ENCODE measurements around the gene RBBP6. TPM values are rescaled to one million over a fixed set of nuclear protein-coding genes. Genes with fewer than 3 reads are reported as not detected.
A peak's percentile ranks its signal among the peaks of the same experiment; 100 is the strongest.
"Not testable (repeated sequence)": the region's sequence is repeated elsewhere in the genome, so short reads cannot be mapped to it uniquely, and the experiment has no call there.

RBBP6 gene
- 100 to 1,000 TPM in 1 of 5 donors, 10 to 100 TPM in 4; 63.8 to 102 (median 88.2) TPM for polyA plus RNA-seq (ENCODE audit: insufficient read depth in 1 of 5, insufficient read length in 5 of 5, low replicate concordance in 1 of 5)
- long read RNA-seq, donor 1, transcript RBBP6-204 (3 exons, 854 nt) = minor isoform, 5 of 75 reads
- long read RNA-seq, donor 1, transcript RBBP6-213 (1 exons, 1,946 nt) = major isoform, 30 of 75 reads
- long read RNA-seq, donor 1, partial matches to known transcripts = 39 of 75 reads
- long read RNA-seq, donor 1, other reads (novel, unspliced or antisense) = 0 of 75 reads
- long read RNA-seq, donor 2, transcript RBBP6-204 (3 exons, 854 nt) = major isoform, 9 of 21 reads
- long read RNA-seq, donor 2, transcript RBBP6-213 (1 exons, 1,946 nt) = minor isoform, 6 of 21 reads
- long read RNA-seq, donor 2, partial matches to known transcripts = 5 of 21 reads
- long read RNA-seq, donor 2, other reads (novel, unspliced or antisense) = 0 of 21 reads
- long read RNA-seq, donor 3, transcript RBBP6-213 (1 exons, 1,946 nt) = major isoform, 11 of 26 reads
- long read RNA-seq, donor 3, partial matches to known transcripts = 11 of 26 reads
- long read RNA-seq, donor 3, other reads (novel, unspliced or antisense) = 0 of 26 reads
- long read RNA-seq, donor 4, transcript RBBP6-213 (1 exons, 1,946 nt) = major isoform, 16 of 26 reads
- long read RNA-seq, donor 4, partial matches to known transcripts = 10 of 26 reads
- long read RNA-seq, donor 4, other reads (novel, unspliced or antisense) = 0 of 26 reads
- long read RNA-seq, donor 5, transcript RBBP6-204 (3 exons, 854 nt) = minor isoform, 9 of 31 reads
- long read RNA-seq, donor 5, transcript RBBP6-213 (1 exons, 1,946 nt) = major isoform, 16 of 31 reads
- long read RNA-seq, donor 5, partial matches to known transcripts = 6 of 31 reads
- long read RNA-seq, donor 5, other reads (novel, unspliced or antisense) = 0 of 31 reads
- long read RNA-seq, donor 6, transcript RBBP6-204 (3 exons, 854 nt) = minor isoform, 11 of 68 reads
- long read RNA-seq, donor 6, transcript RBBP6-213 (1 exons, 1,946 nt) = major isoform, 17 of 68 reads
- long read RNA-seq, donor 6, partial matches to known transcripts = 40 of 68 reads
- long read RNA-seq, donor 6, other reads (novel, unspliced or antisense) = 0 of 68 reads
- long read RNA-seq, donor 7, transcript RBBP6-204 (3 exons, 854 nt) = minor isoform, 5 of 14 reads
- long read RNA-seq, donor 7, transcript RBBP6-213 (1 exons, 1,946 nt) = major isoform, 9 of 14 reads
- long read RNA-seq, donor 7, partial matches to known transcripts = 0 of 14 reads
- long read RNA-seq, donor 7, other reads (novel, unspliced or antisense) = 0 of 14 reads
- long read RNA-seq, donor 8, transcript RBBP6-213 (1 exons, 1,946 nt) = major isoform, 13 of 14 reads
- long read RNA-seq, donor 8, partial matches to known transcripts = 0 of 14 reads
- long read RNA-seq, donor 8, other reads (novel, unspliced or antisense) = 0 of 14 reads

DNA sequence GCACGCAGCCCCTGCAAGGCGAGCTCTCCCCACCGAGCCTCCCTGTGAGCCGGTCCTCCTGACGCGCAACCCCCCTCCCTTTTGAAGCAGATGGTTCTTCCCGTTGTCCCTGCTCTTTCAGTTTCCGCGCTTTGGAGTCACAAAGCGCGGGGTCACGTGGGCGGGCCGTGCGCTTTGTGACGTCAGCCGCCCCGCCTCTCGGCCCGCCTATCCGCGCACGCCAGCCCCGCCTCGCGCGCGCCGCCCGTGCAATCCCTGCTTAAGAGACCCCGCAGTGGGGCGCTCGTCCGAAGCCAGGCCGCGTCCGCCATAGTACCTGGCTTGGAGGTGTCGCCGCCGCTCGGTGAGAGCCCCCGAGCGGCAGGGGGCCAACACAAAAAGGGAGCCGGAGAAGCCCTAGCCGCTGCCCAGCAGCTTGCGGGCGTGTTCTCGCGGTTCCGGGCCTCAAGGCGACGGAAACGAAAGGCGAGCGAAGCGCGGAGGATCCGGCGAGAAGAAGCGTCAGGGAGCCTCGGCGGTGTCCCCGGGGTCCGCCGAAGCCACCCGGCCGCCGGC, at the start of gene RBBP6:
Gene RBBP6, plus strand, starts transcription at position 272 of the 555 bp plus-strand sequence. CDS start 1,061 bp downstream, outside the sequence.
- peak; percentile 98 for DNase-seq

DNA sequence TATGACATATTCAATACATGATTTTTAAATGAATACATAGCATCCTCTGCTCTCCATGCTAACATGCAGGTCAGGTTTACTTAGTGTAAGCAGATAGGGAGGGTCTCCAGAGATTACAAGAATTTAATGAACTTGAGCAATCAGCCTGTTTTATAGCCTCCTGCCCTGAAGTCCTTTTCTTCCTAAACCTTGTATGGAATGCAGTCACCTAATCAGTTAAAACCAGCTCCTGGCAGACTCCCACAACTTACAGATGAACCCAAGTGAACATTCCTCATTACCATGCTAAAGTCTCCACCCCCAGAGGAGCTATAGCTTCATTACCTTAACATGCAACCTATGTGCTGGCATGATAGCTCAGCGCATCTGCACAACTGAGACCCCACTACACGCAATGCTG, 48.5 kb upstream of the RBBP6 start:
- no peak for DNase-seq

- no peak for DNase-seq
These were observed 47.6 kb upstream of the RBBP6 start for GRCh38 chr16:24491731-24492130.

- DNase-seq = no peak
These were observed 45.5 kb upstream of the RBBP6 start for GRCh38 chr16:24493821-24494220.

DNA sequence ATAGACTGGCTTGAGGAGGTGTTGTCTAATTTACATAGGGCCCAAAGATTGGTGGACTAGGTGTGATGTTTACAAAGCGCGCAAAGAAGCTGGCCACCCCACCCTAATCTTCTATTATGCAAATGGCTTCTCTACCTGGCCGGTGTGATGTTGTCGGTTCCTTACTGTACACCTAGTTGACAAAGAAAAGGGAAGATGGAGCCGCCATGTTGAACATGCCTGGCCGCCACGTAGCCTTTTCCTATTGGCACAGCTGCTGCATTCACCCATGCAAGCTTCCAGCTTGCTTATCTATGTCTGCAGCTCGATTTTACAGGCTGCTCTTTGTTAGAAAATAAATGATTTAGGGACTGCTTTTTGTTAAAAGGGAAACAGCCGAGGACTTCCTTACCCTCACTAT, 44.2 kb upstream of the RBBP6 start:
- not testable (repeated sequence) for DNase-seq

DNA sequence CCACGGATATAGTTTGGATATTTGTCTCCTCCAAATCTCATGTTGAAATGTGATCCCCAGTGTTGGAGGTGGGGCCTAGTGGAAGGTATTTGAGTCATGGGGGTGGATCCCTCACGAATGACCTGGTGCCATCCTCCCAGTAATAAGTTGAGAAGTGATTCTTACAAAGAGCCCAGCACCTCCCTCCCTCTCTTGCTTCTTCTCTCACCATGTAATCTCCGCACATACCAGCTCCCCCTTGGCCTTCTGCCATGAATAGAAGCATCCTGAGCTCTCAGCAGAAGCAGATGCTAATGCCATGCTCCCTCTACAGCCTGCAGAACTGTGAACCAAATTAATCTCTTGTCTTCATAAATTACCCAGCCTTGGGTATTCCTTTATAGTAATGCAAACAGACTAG, 41.9 kb upstream of the RBBP6 start:
- DNase-seq = no peak

- DNase-seq = peak in 1 of 2 donors; percentile 10
These were observed 40.1 kb upstream of the RBBP6 start for GRCh38 chr16:24499193-24499814.

DNA sequence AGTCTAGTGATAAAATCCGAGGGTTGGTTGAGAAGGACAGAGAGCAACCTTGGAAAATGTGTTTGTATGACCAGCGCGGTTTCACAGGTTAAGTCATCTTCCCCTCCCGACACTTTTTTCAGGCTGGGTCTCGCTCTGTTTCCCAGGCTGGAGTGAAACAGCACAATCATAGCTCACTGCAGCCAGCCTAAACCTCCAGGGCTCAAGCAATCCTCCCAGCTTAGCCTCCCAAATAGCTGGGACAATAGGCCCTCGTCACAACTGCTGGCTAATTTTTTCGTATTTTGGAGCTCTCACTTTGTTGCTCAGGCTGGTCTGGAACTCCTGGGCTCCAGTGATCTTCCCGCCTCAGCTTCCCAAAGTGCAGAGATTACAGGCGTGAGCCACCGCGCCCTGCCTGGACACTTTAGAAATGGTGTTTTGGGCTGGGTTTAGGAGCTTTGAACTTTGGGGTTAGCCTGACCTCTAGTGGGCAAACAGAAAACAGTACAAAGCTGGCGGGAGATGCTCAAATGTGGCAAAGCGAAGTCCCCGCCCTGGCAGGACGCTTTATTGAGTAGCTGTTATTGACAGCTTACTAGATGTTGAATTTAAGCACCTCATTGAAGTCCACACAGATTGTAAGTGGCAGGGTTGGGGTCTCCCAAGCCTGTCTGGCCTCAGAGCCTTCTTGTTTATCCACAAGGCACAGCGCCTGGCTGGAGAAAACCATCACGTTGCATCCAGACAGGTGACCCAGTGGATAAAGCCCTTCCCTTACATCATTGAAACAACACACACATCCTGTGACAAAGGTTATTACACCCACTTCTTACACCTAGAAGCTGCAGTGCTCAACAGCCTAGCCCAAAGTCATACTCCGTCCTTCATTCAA, 34.7 kb upstream of the RBBP6 start:
- peak; percentile 37 to 55 for DNase-seq

DNA sequence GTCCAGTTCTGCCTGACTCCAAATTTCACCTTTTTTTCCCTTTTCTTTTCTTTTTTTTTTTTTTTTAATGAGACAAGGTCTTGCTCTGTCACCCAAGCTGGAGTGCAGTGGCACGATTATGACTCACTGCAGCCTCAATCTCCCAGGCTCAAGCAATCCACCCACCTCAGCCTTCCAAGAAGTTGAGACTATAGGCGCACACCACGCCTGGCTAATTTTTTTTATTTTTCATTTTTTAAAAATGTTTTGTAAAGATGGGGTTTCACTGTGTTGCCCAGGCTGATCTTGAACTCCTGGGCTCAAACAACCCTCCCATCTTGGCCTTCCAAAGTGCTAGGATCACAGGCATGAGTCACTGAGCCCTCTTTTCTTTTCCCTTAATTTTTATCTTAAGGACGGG, 33.4 kb upstream of the RBBP6 start:
- no peak for DNase-seq

DNA sequence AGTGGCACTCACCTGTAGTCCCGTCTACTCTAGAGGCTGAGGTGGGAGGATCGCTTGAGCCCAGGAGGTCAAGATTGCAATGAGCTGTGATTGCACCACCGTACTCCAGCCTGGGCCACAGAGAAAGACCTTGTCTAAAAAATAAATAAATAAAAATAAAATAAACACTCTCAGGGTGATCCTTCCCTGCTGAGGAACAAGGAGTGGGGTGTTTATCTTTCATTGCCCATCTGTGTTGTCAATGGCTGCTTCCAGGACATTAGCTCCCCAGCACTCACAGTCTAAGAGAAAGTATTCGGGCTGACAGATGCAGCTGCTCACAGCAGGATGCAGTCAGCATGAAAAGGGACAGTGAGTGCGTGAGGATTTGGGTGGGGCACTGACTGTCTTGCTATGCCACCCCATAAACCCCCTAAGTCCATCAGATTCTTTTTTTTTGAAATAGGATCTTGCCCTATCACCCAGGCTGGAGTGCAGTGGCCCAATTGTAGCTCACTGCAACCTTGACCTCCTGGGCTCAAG, 31.3 kb upstream of the RBBP6 start:
- DNase-seq = no peak

GRCh38 chr16:24508614-24509013, 30.8 kb upstream of the RBBP6 start:
- DNase-seq = no peak

- DNase-seq = no peak
These were observed 29.8 kb upstream of the RBBP6 start for GRCh38 chr16:24509536-24509935.

GRCh38 chr16:24511174-24511573, 28.2 kb upstream of the RBBP6 start:
- DNase-seq = no peak

DNA sequence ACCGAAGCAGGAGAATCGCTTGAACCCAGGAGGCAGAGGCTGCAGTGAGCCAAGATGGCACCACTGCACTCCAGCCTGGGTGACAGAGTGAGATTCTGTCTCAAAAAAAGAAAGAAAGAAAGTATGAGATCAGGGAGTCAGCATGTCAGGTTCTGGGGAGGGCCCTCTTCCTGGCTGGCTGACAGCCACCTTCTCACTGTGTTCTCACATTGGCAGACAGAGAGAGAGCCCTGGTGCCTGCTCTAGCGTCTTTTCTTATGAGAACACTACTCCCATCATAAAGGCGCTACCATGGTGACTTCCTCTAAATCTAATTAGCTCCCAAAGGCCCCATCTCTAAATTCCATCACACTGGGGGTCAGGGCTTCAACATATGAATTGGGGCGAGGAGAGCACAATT, 27.6 kb upstream of the RBBP6 start:
- no peak for DNase-seq

- no peak for DNase-seq
These were observed 25.3 kb upstream of the RBBP6 start for GRCh38 chr16:24514096-24514495.

GRCh38 chr16:24515186-24515585, 24.2 kb upstream of the RBBP6 start:
- no peak for DNase-seq

DNA sequence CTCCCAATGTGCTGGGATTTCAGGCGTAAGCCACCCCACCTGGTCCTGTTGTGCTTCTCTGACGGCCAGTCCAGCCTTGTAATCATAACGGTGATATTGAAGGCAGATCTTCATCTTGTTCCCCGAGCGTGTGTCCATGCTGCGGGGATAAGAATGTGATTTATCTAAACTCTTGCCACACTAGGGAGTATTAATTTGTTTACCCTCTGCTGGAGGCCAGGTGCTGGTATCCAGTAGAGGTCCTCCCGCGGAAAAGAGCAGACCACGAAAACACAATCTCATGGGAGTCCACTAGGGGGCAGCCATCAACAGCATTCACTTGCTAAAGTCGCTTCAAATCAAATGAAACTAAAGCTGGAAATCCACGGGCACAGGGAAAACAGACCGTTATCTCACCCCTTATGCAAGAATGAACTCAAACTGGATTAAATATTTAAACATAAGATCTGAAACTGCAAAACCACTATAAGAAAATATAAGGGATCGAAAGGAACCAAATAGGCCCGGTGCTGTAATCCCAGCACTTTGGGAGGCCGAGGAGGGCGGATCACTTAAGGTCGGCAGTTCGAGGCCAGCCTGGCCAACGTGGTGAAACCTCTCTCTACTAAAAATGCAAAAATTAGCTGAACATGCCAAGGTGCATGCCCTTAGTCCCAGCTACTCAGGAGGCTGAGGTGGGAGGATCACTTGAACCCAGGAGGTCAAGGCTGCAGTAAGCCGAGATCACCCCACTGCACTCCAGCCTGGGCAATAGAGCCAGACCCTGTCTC, 22.3 kb upstream of the RBBP6 start:
- peak; percentile 64 to 82 for DNase-seq

- DNase-seq = no peak
These were observed 20.9 kb upstream of the RBBP6 start for GRCh38 chr16:24518498-24518897.

DNA sequence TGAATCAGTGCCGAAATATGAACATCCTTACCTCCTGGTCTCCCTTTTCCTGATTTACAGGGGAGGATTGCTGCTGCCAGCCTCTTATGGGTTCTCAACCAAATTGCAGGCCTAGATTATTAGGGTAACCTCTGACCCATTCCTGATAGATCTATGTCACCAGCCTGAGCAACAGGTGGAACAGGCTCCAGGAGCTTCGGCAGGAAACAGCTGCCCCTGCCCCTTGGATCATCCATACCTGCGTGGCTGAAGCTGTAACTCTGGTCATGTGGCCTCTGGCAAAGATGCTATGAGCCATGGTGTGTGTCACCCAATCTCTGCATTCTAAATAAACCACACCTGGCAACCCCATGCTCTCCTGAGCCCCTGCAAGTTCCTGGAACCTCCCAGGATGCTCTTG, 18.4 kb upstream of the RBBP6 start:
- no peak for DNase-seq

Data from right lung (tissue), 10 donors.